HCT116 (cell line): ENCODE data around the gene ATG14.

Experiments
- CTCF ChIP-seq, 3 experiments: fragments of 200-600 bp in 1 of 3; sonication (generic) in 1 of 3; IDR thresholded peaks in 2 of 3; conservative IDR thresholded peaks in 1 of 3; 2 replicates each; pipeline ENCODE4 v1.5.1; 2012 to 2017; ENCODE audit warnings: low read depth in 2 of 3, low read length in 2 of 3, antibody characterized with exemption in 1 of 3, borderline replicate concordance in 1 of 3, control low read depth in 1 of 3, mild to moderate bottlenecking in 1 of 3, mixed read lengths in 1 of 3, mixed run types in 1 of 3, moderate library complexity in 1 of 3; ENCODE audit not compliant: insufficient read depth in 1 of 3
- JUND ChIP-seq: IDR thresholded peaks from 2 replicates; pipeline ENCODE4 v1.6.1; 2012
- POLR2A ChIP-seq: IDR thresholded peaks from 2 replicates; pipeline ENCODE4 v1.7.0; 2011; ENCODE audit warnings: borderline replicate concordance; ENCODE audit not compliant: insufficient read depth, insufficient read length; ENCODE audit errors: extremely low read depth
- POLR2AphosphoS5 ChIP-seq: IDR thresholded peaks from 2 replicates; pipeline ENCODE4 v1.6.1; 2011; ENCODE audit warnings: mild to moderate bottlenecking, low read depth, low read length, moderate library complexity
- ZFX ChIP-seq: fragments of 450-650 bp; IDR thresholded peaks from 2 replicates; pipeline ENCODE4 v1.6.1; 2017
- TF ChIP-seq, protein P1 (sequence below): IDR thresholded peaks from 2 replicates; pipeline ENCODE4 v1.6.1; 2012

DNA sequence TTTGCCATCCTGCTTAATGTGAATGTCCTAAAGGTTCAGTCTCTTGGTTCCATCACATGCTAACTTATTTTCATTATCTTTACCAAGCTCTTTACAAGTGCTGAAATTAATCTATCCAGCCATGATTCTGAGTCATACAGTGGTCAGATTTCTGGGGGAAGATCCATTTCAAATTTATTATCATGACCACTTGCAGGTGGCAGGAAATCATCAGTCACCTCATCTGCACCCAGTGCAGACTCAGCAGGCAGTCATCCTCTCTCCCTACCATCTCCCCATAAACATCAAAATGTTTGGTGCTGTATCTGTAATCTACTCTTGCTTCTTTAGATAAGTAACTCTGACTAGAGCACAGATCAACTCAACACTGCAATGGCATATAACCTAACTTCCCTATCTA, 23.5 kb downstream of the ATG14 start:
- TF ChIP-seq, protein P1, sequence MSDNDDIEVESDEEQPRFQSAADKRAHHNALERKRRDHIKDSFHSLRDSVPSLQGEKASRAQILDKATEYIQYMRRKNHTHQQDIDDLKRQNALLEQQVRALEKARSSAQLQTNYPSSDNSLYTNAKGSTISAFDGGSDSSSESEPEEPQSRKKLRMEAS = no peak
- TF ChIP-seq CTCF (IDR thresholded peaks at IDR 0.05 in 2 of 3, conservative IDR thresholded peaks at IDR 0.05 in 1 of 3; ENCODE audit: borderline replicate concordance in 1 of 3, insufficient read depth in 1 of 3, low read depth in 2 of 3, low read length in 2 of 3) = no peak
- no peak for TF ChIP-seq POLR2AphosphoS5
- TF ChIP-seq JUND = no peak
- no peak for TF ChIP-seq POLR2A
- TF ChIP-seq ZFX = no peak
